GM23338 (cell line): ENCODE results near the gene DELE1. TPM values are rescaled to one million over a fixed set of nuclear protein-coding genes. Genes with fewer than 3 reads are reported as not detected.

Source experiments
- ATAC-seq: fragments of 200-7000 bp; cut with Tn5 transposase; 3 replicates; pipeline ENCODE4 v1.9.1; 2020
- DNase-seq: peaks from one replicate; pipeline ENCODE4 v3.0.0-alpha.2; 2015; ENCODE audit warnings: low spot score
- H2AFZ ChIP-seq: fragments of 200-600 bp; sonication (generic); 2 replicates; pipeline ENCODE4 v1.8.0; 2016; ENCODE audit warnings: antibody characterized with exemption, mild to moderate bottlenecking, moderate library complexity
- H3F3A ChIP-seq: fragments of 200-600 bp; sonication (generic); replicated peaks from 2 replicates; pipeline ENCODE4 v1.8.0; 2017; ENCODE audit warnings: antibody characterized with exemption, mixed run types, low read depth
- H3K27ac ChIP-seq: fragments of 200-600 bp; sonication (generic); 2 replicates; pipeline ENCODE4 v1.6.1; 2016; ENCODE audit warnings: low read depth
- H3K27me3 ChIP-seq: fragments of 200-600 bp; sonication (generic); 2 replicates; pipeline ENCODE4 v1.8.0; 2016; ENCODE audit warnings: mild to moderate bottlenecking, mixed run types, moderate library complexity; ENCODE audit not compliant: insufficient read depth
- H3K36me3 ChIP-seq: fragments of 200-600 bp; sonication (generic); 2 replicates; pipeline ENCODE4 v1.8.0; 2016; ENCODE audit warnings: mild to moderate bottlenecking; ENCODE audit not compliant: insufficient read depth
- H3K4me1 ChIP-seq: fragments of 200-600 bp; sonication (generic); 2 replicates; pipeline ENCODE4 v1.8.0; 2016; ENCODE audit warnings: mild to moderate bottlenecking, moderate library complexity; ENCODE audit not compliant: insufficient read depth
- H3K4me2 ChIP-seq: fragments of 200-600 bp; sonication (generic); 2 replicates; pipeline ENCODE4 v1.7.1; 2017; ENCODE audit warnings: mixed run types
- H3K4me3 ChIP-seq: fragments of 200-600 bp; sonication (generic); 2 replicates; pipeline ENCODE4 v1.6.1; 2016; ENCODE audit warnings: mixed run types
- H3K79me2 ChIP-seq: fragments of 200-600 bp; sonication (generic); replicated peaks from 2 replicates; pipeline ENCODE4 v1.8.0; 2017; ENCODE audit warnings: mild to moderate bottlenecking; ENCODE audit not compliant: insufficient read depth
- H3K9me2 ChIP-seq: fragments of 200-600 bp; sonication (generic); 2 replicates; pipeline ENCODE4 v1.8.0; 2017; ENCODE audit not compliant: insufficient read depth
- H4K20me1 ChIP-seq: fragments of 200-600 bp; sonication (generic); replicated peaks from 2 replicates; pipeline ENCODE4 v1.8.0; 2017; ENCODE audit warnings: mild to moderate bottlenecking; ENCODE audit not compliant: insufficient read depth
- H3K27ac Mint-ChIP-seq: 2 replicates; pipeline ENCODE4 v1.8.0; 2020; ENCODE audit warnings: inconsistent platforms, mild to moderate bottlenecking, moderate library complexity, mixed read lengths
- H3K27me3 Mint-ChIP-seq: 3 replicates; pipeline ENCODE4 v1.8.0; 2022; ENCODE audit warnings: low read depth, mild to moderate bottlenecking, moderate library complexity, mixed read lengths, inconsistent platforms; ENCODE audit not compliant: insufficient read depth, poor library complexity
- H3K36me3 Mint-ChIP-seq: 3 replicates; pipeline ENCODE4 v1.8.0; 2021; ENCODE audit warnings: low read depth, mild to moderate bottlenecking, inconsistent platforms, moderate library complexity, mixed read lengths
- H3K4me1 Mint-ChIP-seq: 3 replicates; pipeline ENCODE4 v1.8.0; 2020; ENCODE audit warnings: mild to moderate bottlenecking, inconsistent platforms, mixed read lengths
- H3K4me3 Mint-ChIP-seq: 3 replicates; pipeline ENCODE4 v1.8.0; 2021; ENCODE audit warnings: moderate library complexity, mild to moderate bottlenecking, inconsistent platforms, mixed read lengths
- H3K9me3 Mint-ChIP-seq: 3 replicates; pipeline ENCODE4 v1.8.0; 2020; ENCODE audit warnings: moderate library complexity, mild to moderate bottlenecking, inconsistent platforms, mixed read lengths
- EZH2 ChIP-seq: fragments of 200-600 bp; sonication (generic); IDR thresholded peaks from one replicate; pipeline ENCODE4 v1.8.0; 2017; ENCODE audit warnings: antibody characterized with exemption, mild to moderate bottlenecking, low read depth; ENCODE audit not compliant: unreplicated experiment
- EZH2phosphoT487 ChIP-seq: fragments of 200-600 bp; sonication (generic); IDR thresholded peaks from one replicate; pipeline ENCODE4 v1.8.1; 2018; ENCODE audit warnings: antibody characterized with exemption; ENCODE audit not compliant: unreplicated experiment
- JUNB ChIP-seq: IDR thresholded peaks from one replicate; pipeline ENCODE4 v1.6.1; 2016; ENCODE audit warnings: antibody characterized with exemption; ENCODE audit not compliant: unreplicated experiment
- NANOG ChIP-seq: IDR thresholded peaks from 2 replicates; pipeline ENCODE4 v1.6.1; 2016; ENCODE audit warnings: antibody characterized with exemption, borderline replicate concordance
- STAT1 ChIP-seq: IDR thresholded peaks from one replicate; pipeline ENCODE4 v1.6.1; 2016; ENCODE audit warnings: antibody characterized with exemption; ENCODE audit not compliant: unreplicated experiment
- ZNF114 ChIP-seq: fragments of 250-450 bp; sonication (Bioruptor Pico); IDR thresholded peaks from 2 replicates; pipeline ENCODE4 v1.5.0; 2020; ENCODE audit warnings: mild to moderate bottlenecking, moderate library complexity
- polyA plus RNA-seq: library from polyadenylated mRNA; unstranded; fragments of >200 nt; fragmentation: Nextera tagmentation; extraction: Ambion mirVana; gene quantifications from 2 replicates; pipeline ENCODE4 v1.2.1, GENCODE V29; 2016
- total RNA-seq: library from RNA; depleted of rRNA; stranded (reverse); fragments of >200 nt; shearing (Covaris generic); gene quantifications from 2 replicates; pipeline ENCODE4 v1.2.3, GENCODE V29; 2014
- TF ChIP-seq, protein P1 (sequence below), 2 experiments: fragments of 200-600 bp in 1 of 2; sonication (generic) in 1 of 2; conservative IDR thresholded peaks; 2 replicates each; pipeline versions ENCODE4 v1.5.1 to v1.6.1; 2016 to 2017; ENCODE audit warnings: antibody characterized with exemption in 2 of 2, low read depth in 2 of 2, mild to moderate bottlenecking in 2 of 2, moderate library complexity in 1 of 2
- TF ChIP-seq, protein P2 (sequence below): IDR thresholded peaks from 2 replicates; pipeline ENCODE4 v1.6.1; 2016; ENCODE audit warnings: antibody characterized with exemption
- TF ChIP-seq, protein P3 (sequence below): fragments of 250-450 bp; sonication (Bioruptor Pico); IDR thresholded peaks from 2 replicates; pipeline ENCODE4 v1.5.0; 2020; ENCODE audit warnings: mild to moderate bottlenecking, moderate library complexity

The DELE1 gene
- total and polyA plus RNA-seq, 2 experiments from 2014 or later = 26.9 to 62.2 TPM

DNA sequence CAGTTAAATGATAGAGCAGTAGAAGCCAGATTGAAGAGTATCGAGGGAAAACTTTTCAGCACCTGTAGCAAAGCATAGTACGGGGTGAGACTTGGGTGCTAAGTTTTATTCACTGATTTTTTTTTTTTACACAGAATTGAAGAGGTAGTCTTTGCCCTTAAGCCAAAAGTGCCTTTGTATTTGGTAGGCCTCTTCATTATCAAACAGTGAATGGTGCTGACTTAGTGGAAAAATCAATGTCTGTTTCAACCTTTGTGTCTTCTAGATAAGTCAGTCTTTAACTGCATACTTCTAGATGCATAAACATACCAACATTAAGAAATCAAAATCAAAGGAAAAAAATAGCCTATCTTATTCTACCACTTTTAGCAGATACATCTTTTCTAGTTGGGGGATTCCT lies 59.0 kb downstream of the DELE1 start (continued):
- TF ChIP-seq, protein P1, sequence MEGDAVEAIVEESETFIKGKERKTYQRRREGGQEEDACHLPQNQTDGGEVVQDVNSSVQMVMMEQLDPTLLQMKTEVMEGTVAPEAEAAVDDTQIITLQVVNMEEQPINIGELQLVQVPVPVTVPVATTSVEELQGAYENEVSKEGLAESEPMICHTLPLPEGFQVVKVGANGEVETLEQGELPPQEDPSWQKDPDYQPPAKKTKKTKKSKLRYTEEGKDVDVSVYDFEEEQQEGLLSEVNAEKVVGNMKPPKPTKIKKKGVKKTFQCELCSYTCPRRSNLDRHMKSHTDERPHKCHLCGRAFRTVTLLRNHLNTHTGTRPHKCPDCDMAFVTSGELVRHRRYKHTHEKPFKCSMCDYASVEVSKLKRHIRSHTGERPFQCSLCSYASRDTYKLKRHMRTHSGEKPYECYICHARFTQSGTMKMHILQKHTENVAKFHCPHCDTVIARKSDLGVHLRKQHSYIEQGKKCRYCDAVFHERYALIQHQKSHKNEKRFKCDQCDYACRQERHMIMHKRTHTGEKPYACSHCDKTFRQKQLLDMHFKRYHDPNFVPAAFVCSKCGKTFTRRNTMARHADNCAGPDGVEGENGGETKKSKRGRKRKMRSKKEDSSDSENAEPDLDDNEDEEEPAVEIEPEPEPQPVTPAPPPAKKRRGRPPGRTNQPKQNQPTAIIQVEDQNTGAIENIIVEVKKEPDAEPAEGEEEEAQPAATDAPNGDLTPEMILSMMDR (conservative IDR thresholded peaks at IDR 0.05; ENCODE audit: low read depth in 2 of 2) = no peak
- no peak for TF ChIP-seq ZNF114 (CRISPR knock-in tag)

DNA sequence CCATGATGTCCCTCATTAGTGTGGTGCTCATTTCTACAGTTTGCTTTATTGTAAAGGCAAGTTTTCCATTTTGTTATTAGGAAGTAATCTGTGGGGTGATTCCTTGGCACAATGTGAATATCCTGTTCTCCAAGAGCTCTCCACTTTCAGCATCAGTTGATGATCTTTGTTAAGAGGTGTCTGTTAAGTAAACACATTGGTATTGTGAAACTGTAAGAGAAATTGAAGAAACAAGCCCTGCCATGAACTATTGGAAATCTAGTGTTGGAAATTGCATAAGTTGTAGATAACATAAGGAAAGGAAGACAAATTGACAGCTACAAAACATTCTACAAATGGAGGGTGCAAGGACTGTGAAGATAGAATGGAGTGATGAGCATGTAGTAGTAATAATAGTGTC lies 62.4 kb downstream of the DELE1 start:
- TF ChIP-seq JUNB (no peak), ZNF114 (CRISPR knock-in tag) (no peak), EZH2phosphoT487 (no peak), NANOG (no peak)
- TF ChIP-seq, protein P2, sequence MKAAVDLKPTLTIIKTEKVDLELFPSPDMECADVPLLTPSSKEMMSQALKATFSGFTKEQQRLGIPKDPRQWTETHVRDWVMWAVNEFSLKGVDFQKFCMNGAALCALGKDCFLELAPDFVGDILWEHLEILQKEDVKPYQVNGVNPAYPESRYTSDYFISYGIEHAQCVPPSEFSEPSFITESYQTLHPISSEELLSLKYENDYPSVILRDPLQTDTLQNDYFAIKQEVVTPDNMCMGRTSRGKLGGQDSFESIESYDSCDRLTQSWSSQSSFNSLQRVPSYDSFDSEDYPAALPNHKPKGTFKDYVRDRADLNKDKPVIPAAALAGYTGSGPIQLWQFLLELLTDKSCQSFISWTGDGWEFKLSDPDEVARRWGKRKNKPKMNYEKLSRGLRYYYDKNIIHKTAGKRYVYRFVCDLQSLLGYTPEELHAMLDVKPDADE = no peak
- ATAC-seq = no peak
- no peaks in the 10 kb centered on the region for H3F3A ChIP-seq
- no peak overlapping the region for H3K4me3 ChIP-seq
- H2AFZ ChIP-seq = no peak overlapping the region
- H3K27ac Mint-ChIP-seq = no peak overlapping the region
- H3K79me2 ChIP-seq = no peaks in the 10 kb centered on the region
- H3K4me3 Mint-ChIP-seq = no peak overlapping the region
- no peaks in the 10 kb centered on the region for H4K20me1 ChIP-seq
- no peak overlapping the region for H3K4me2 ChIP-seq
- H3K4me1 Mint-ChIP-seq = no peaks in the 10 kb centered on the region
- H3K27me3 ChIP-seq = no peaks in the 10 kb centered on the region
- H3K27ac ChIP-seq = no peak overlapping the region
- H3K9me2 ChIP-seq = no peaks in the 10 kb centered on the region
- peaks cover 22% of the 10 kb centered on the region for H3K36me3 Mint-ChIP-seq
- no peaks in the 10 kb centered on the region for H3K9me3 Mint-ChIP-seq
- H3K4me1 ChIP-seq = no peaks in the 10 kb centered on the region
- H3K36me3 ChIP-seq = peaks cover 7% of the 10 kb centered on the region; the same call in 1 of the 2 replicates
- H3K27me3 Mint-ChIP-seq = no peaks in the 10 kb centered on the region
- DNase-seq = no peak

DNA sequence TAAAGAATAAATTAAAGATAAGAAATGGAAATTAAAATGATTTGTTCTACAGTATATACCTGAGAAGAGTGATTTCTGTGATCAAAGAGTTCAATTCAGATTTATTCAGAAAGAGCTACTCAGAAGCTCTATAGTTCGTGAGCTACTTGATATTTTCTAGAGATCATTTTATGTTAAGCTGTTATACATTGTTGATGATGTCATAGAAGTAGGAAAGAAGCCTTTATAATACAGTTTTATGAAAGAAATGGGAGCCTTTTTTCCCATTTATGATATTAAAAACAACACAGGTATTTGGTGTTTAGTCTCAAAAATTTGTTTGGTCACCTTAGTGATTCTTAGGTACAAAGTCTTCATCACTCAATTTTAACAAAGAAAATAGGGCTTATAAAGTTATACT lies 66.0 kb downstream of the DELE1 start:
- Mint-ChIP-seq H3K4me3 (no peak overlapping the region), H3K9me3 (no peaks in the 10 kb centered on the region), H3K27ac (no peak overlapping the region), H3K27me3 (no peaks in the 10 kb centered on the region), H3K4me1 (no peaks in the 10 kb centered on the region), H3K36me3 (peaks cover 24% of the 10 kb centered on the region)
- DNase-seq (no peak), ATAC-seq (no peak)
- Histone ChIP-seq H4K20me1 (no peaks in the 10 kb centered on the region), H3K27me3 (no peaks in the 10 kb centered on the region), H3K4me2 (no peak overlapping the region), H3K27ac (no peak overlapping the region), H3K79me2 (no peaks in the 10 kb centered on the region; the same call in 1 of the 2 replicates), H3F3A (no peaks in the 10 kb centered on the region), H3K9me2 (no peaks in the 10 kb centered on the region), H2AFZ (no peak overlapping the region), H3K4me1 (no peaks in the 10 kb centered on the region), H3K36me3 (peaks cover 7% of the 10 kb centered on the region; the same call in 1 of the 2 replicates), H3K4me3 (no peak overlapping the region)
- TF ChIP-seq EZH2 (no peak), STAT1 (no peak)
- TF ChIP-seq, protein P2 = no peak
- TF ChIP-seq, protein P3, sequence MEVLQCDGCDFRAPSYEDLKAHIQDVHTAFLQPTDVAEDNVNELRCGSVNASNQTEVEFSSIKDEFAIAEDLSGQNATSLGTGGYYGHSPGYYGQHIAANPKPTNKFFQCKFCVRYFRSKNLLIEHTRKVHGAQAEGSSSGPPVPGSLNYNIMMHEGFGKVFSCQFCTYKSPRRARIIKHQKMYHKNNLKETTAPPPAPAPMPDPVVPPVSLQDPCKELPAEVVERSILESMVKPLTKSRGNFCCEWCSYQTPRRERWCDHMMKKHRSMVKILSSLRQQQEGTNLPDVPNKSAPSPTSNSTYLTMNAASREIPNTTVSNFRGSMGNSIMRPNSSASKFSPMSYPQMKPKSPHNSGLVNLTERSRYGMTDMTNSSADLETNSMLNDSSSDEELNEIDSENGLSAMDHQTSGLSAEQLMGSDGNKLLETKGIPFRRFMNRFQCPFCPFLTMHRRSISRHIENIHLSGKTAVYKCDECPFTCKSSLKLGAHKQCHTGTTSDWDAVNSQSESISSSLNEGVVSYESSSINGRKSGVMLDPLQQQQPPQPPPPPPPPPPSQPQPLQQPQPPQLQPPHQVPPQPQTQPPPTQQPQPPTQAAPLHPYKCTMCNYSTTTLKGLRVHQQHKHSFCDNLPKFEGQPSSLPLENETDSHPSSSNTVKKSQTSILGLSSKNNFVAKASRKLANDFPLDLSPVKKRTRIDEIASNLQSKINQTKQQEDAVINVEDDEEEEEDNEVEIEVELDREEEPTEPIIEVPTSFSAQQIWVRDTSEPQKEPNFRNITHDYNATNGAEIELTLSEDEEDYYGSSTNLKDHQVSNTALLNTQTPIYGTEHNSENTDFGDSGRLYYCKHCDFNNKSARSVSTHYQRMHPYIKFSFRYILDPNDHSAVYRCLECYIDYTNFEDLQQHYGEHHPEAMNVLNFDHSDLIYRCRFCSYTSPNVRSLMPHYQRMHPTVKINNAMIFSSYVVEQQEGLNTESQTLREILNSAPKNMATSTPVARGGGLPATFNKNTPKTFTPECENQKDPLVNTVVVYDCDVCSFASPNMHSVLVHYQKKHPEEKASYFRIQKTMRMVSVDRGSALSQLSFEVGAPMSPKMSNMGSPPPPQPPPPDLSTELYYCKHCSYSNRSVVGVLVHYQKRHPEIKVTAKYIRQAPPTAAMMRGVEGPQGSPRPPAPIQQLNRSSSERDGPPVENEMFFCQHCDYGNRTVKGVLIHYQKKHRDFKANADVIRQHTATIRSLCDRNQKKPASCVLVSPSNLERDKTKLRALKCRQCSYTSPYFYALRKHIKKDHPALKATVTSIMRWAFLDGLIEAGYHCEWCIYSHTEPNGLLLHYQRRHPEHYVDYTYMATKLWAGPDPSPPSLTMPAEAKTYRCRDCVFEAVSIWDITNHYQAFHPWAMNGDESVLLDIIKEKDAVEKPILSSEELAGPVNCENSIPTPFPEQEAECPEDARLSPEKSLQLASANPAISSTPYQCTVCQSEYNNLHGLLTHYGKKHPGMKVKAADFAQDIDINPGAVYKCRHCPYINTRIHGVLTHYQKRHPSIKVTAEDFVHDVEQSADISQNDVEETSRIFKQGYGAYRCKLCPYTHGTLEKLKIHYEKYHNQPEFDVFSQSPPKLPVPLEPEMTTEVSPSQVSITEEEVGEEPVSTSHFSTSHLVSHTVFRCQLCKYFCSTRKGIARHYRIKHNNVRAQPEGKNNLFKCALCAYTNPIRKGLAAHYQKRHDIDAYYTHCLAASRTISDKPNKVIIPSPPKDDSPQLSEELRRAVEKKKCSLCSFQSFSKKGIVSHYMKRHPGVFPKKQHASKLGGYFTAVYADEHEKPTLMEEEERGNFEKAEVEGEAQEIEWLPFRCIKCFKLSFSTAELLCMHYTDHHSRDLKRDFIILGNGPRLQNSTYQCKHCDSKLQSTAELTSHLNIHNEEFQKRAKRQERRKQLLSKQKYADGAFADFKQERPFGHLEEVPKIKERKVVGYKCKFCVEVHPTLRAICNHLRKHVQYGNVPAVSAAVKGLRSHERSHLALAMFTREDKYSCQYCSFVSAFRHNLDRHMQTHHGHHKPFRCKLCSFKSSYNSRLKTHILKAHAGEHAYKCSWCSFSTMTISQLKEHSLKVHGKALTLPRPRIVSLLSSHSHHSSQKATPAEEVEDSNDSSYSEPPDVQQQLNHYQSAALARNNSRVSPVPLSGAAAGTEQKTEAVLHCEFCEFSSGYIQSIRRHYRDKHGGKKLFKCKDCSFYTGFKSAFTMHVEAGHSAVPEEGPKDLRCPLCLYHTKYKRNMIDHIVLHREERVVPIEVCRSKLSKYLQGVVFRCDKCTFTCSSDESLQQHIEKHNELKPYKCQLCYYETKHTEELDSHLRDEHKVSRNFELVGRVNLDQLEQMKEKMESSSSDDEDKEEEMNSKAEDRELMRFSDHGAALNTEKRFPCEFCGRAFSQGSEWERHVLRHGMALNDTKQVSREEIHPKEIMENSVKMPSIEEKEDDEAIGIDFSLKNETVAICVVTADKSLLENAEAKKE (CRISPR knock-in tag) = no peak
